GM21515 (cell line): ENCODE results near the gene SH2B3.
A peak's percentile ranks its signal among the peaks of the same experiment; 100 is the strongest.
"Not testable (repeated sequence)": the region's sequence is repeated elsewhere in the genome, so short reads cannot be mapped to it uniquely, and the experiment has no call there.

ENCODE experiments used
- ATAC-seq: cut with Tn5 transposase; IDR thresholded peaks from one replicate; pipeline ENCODE4 v1.9.1; 2021; ENCODE audit not compliant: unreplicated experiment

The SH2B3 gene

DNA sequence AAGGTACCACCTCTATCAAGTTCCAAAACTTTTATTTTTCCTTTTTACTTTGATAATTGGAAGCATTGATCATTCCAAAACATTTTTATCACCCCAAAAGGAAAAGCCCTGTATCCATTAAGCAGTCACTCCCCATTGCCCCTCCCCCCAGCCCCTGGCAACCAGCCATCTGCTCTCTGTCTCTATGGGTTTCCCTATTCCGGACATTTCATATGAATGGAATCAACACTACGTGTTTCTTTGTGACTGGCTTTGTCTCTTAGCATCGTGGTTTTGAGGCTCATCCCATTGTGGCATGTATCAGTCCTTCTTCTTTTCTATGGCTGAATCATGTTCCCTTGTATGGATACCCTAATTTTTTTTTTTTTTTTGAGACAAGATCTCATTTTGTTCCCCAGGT is 18.8 kb upstream of the SH2B3 start:
- no peak for ATAC-seq

DNA sequence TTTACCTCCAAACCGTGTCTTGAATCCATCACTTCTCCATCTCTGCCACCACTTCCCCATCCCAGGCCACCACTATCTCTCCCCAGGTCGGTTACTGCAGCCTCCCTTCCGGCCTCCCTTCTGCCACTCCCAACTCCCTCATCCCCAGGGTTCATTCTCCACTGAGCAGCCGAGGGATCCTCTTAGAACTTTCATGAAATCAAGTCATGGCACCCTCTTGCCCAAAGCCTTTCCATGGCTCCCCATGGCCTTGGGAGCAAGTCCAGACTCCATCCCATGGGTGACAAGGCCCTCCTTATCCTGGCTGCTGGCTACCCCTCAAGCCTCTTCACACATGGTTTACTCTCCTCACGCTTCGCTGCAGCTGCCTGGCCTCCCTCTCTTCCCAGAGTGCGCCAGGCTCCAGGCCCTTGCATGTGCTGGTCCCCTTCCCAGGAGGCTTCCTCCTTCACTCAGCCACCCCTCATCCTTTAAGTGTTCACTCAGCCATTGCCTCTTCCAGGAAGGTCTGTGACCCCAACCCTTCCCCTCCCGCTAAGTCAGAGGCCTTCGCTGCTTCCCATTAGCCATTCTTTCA is 17.9 kb upstream of the SH2B3 start:
- no peak for ATAC-seq

DNA sequence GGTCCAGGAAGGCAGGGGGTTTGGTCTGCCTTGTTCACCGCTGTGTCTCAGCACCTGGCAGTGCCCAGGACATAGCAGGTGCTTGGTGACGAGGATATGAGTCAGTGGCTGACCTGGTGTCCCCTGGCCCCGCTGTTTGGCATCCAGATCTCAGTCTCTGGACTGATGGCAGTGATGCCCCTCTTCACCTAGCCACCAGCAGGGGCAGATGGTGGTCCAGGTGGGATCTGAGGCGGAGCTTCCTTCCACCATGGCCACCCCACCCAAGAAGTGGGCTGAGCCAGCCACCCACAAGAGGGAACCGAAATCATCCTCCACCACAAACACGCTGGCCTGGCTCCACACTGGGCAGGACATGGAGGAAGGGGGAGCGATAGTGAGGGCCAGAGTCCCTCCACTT is 16.1 kb upstream of the SH2B3 start:
- no peak for ATAC-seq

DNA sequence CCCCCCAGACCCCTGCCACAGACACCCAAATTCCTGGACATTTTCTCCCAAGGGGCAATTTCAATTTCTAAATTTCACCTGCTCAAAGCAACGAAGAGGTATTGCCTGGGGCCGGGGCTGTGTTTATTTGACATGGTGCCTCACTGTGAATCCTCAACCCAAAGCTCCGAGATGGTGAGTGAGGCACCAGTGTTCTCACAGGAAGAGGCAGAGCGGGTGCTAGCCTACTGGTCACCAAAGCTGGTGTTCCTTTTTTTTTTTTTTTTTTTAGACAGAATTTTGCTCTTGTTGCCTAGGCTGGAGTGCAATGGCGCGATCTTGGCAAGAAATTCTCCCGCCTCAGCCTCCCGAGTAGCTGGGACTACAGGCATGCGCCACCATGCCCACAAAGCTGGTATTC is 14.8 kb upstream of the SH2B3 start:
- ATAC-seq: no peak

DNA sequence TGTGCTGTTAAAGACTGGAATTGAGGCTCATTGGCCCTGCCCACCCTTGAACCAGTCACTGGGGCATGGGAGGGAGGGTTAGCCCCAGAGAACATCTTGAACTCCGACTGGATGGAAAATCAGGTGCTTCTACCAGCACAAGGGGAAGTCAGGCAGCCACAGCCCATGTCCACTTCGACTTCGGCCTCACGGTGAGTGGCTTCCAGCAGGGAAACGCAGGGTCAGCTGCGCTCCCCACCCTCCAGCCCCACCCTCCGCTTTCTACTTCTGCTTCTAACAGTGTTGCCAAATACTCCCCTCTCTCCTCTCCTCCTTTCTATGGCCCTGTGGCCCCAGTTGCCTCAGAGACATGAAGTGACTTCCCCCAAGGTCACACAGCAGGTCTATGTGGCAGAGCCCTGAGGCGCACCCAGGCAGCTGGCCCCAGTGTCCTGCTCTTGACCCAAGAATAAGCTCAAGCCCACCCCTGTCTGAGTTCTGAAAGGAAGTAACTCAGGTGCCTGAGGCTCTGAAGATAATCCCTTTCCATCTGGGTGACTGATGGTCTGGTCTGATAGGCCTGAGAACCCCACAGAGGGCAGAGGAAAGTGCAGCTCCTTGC is 11.9 kb upstream of the SH2B3 start:
- ATAC-seq: no peak

DNA sequence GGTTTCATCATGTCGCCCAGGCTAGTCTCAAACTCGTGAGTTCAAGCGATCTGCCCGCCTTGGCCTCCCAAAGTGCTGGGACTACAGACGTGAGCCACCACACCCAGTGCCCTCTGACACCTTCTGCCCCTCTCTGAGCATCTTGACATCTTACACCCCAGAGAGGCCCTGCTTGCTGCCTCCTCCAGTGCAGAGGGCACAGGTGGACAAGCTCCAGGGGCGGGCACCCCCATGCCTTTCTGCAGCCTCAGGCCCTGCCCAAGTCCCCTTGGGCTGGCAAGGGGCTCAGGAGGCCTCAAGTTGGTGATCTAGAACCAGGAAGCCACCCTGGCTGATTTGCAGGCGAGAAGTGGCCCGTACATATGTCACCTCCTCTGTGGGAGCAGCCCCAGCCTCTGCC is 11.2 kb upstream of the SH2B3 start:
- no peak for ATAC-seq

DNA sequence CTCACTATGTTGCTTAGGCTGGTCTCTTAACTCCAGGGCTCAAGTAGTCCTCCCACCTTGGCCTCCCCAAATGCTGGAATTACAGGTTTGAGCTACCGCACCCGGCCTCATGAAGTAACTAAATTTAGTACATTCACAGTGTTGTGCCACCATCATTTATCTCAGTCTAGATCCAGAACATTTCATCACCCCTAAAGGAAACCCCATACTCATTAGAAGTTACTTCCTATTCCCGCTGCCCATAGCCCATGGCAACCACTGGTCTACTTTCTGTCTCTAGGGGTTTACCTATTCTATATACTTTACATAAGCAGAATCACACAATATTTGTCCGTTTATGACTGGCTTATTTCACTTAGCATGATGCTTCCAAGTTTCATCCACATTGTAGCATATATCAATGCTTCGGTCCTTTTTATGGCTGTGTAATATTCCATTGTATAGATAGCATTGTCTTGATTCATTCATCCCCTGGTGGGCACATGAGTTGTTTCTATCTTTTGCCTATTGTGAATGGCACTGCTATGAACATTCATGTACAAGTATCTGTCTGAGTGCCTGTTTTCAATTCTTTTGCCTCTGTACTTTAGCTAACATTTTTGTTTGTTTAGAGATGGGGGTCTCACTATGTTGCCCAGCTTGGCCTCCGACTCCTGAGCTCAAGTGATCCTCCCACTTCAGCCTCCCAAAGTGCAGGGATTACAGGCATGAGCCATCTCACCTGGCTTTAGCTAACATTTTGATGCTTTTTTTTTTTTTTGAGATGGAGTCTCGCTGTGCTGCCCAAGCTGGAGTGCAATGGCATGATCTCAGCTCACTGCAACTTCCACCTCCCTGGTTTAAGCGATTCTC is 10.2 kb upstream of the SH2B3 start:
- no peak for ATAC-seq

DNA sequence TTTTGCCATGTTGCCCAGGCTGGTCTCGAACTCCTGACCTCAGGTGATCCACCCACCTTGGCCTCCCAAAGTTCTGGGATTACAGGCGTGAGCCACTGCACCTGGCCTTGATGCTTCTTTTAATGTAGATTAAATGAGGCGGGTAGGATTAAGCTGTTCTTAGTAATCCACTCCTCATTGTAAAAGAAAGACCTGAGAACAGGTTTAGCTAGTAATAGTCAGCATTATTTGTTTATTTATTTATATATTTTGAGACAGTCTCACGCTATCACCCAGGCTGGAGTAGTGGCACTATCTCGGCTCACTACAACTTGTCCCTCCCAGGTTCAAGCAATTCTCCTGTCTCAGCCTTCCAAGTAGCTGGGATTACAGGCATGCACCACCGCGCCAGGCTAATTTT is 9.5 kb upstream of the SH2B3 start:
- ATAC-seq: not testable (repeated sequence)

DNA sequence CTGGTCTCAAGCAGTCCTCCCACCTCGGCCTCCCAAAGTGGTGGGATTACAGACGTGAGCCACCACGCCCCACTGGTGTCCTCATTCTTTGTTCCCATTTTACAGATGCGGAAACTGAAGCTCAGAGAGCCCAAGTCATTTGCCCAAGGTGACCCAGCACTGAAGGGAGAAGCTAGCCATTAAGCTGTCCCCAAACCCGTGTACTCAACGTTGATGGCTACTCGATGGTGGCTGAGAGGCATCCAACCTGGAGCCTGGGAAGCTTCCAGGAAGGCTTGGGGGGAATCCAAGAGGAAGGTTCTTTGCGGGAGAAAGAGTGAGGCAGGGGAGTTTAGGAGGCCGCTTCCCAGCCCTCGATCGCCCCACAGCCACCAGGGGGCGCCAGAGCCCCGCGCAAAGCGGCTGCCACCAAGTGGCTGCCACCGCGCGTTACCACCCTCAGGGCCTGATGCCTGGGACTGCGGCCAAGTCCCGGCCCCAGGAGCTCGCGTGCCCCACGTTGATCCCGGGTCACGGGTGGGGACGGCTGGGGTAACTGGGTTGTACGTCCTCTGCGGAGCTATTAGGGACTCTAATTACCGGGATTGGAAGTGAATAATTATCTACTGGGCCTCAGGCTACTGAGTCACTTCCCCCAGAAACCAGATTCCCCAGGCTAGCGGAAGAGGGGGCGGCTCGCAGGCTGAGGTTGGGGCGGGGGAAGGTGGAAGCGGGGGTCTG is 8.8 kb upstream of the SH2B3 start:
- peak; percentile 81 for ATAC-seq

DNA sequence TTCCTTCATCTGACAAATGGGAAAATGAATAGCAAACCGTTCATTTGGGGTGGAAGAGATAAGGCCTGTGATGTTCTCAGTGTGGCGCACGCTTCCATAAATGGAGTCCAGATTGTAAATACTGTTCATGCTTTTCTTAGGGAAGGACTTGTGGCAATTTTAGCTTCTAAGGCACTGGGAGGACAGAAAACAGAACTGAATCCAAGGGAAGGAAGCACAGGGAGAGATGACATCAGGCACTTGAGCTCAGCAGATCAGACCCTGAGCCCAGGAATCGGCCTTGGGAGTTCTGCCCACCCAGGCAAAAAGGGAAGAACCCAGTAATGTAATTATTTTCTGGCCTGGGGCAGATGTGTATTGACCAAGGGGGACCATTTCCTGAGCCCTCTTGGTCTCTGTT is 7.2 kb upstream of the SH2B3 start:
- no peak for ATAC-seq

DNA sequence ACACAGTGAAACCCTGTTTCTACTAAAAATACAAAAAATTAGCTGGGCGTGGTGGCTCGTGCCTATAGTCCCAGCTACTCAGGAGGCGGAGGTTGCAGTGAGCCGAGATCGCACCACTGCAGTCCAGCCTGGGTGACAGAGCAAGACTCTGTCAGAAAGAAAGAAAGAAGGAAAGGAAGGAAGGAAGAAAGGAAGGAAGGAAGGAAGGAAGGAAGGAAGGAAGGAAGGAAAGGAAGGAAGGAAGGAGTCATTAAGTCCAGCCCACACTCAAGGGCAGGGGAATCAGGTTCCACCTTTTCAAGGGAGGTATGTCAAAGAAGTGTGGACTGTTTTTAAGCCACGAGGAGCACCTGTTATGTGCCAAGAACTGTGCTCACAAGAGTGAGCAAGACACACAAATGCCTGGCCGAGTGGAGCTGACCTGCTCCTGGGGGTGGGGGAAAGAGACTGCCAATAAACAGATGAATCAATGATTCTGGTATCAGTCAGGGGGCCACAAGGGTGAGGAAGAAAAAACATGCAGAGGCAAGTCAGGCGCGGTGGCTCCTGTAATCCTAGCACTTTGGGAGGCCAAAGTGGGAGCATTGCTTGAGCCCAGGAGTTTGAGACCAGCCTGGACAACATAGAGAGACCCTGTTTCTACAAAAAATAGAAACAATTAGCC is 5.8 kb upstream of the SH2B3 start:
- ATAC-seq: not testable (repeated sequence)

DNA sequence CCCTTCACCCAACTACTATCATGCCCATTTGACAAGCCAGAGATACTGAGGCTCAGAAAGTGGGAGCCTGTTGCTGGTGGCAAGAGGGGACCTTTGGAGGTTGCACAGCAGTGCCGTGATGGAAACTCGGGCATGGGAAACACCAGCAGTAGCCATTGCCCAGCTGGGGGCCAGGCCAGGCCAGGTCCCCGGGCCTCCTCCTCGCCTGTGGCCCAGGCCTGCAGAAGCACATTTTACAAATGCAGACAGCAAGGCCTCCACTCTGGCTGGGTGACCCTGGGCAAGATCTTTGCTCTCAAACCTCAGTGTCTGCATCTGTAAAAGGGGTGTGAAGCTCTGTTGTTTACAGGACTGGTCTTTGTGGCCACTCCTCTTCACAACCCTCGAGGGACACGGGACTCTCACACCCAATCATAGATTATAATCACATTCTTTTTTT is 4.5 kb upstream of the SH2B3 start:
- no peak for ATAC-seq

DNA sequence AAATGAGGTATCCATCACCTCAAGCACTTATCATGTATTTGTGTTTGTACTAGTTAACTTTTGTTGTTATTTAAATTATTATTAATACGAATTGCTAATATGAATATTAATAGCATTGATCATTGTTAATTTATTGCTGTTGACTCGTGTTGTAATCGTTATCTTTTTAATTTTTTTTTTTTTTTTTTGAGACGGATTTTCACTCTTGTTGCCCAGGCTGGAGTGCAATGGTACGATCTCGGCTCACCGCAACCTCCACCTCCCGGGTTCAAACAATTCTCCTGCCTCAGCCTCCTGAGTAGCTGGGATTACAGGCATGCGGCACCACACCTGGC is 3.3 kb upstream of the SH2B3 start:
- ATAC-seq: not testable (repeated sequence)

DNA sequence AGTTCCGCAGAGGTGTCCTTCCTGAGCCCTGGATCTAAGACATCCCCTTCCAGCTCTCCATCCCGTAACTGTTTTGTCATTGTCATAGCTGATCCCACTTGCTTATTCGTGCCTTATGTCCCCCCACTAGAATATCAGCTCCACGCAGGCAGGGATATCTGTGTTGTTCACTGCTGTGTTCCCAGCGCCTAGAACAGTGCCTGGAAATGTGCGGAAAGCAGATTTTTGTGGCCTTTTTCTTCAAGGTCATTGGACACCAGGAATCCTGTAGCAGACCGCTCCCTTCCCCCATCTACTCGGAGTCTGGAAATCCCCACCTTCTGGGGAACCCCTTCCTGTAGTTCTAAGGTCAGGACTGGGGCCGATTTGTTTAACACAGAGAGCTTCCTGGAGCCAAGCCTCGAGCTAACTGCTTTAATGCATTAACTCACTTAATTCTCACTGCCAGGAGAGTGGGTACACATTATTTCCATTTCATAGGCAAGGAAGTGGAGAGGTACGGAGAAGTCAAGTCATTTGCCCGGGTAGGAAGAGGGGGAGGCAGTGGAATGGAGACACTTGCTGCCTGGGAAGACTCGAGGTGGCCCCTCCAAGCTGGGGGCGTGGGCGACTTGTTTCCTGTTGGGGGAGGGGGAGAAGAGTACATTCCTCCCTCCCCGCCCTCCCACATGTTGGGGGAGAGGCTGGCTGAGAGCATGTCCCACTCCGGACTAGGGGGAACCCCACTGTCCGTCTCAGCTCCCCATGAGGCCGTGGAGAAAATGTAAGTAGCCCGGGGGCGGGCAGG is 1.2 kb upstream of the SH2B3 start:
- ATAC-seq: peak; percentile 3

DNA sequence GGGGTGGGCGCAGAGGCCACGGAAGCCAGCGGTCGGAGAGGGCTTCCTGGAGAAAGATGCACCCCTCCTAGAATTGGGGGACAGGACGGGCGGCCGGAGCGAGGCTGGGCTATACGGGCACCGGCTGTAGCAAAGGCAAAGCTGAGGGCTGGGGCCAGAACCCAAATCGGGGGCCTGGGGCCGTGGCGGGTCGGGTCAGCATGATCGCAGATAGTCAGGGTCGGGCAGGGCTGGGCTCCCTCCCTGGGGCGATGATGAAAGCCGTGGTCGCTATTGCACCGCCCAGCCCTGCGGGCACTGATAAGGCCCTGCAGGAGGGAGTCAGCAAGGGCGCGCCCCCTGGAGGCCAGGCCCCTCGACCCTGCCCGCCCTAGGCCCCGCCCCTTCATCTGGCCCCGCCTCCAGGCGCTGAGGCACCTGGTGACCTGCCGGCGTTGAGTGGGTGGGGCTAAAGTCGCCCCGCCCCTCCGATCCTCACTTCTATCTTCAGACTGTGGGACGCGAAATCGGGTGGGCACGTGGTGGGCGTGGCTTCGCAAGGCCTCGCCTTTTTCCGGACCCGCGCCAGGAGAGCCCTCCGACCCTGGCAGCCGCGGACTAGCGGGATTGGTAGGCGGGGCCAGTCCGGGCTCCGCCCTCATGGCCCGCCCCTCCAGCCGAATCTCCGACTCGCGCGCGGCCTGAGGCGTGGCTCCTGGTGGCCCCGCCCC is 419 bp upstream of the SH2B3 start:
- ATAC-seq: peak; percentile 54

DNA sequence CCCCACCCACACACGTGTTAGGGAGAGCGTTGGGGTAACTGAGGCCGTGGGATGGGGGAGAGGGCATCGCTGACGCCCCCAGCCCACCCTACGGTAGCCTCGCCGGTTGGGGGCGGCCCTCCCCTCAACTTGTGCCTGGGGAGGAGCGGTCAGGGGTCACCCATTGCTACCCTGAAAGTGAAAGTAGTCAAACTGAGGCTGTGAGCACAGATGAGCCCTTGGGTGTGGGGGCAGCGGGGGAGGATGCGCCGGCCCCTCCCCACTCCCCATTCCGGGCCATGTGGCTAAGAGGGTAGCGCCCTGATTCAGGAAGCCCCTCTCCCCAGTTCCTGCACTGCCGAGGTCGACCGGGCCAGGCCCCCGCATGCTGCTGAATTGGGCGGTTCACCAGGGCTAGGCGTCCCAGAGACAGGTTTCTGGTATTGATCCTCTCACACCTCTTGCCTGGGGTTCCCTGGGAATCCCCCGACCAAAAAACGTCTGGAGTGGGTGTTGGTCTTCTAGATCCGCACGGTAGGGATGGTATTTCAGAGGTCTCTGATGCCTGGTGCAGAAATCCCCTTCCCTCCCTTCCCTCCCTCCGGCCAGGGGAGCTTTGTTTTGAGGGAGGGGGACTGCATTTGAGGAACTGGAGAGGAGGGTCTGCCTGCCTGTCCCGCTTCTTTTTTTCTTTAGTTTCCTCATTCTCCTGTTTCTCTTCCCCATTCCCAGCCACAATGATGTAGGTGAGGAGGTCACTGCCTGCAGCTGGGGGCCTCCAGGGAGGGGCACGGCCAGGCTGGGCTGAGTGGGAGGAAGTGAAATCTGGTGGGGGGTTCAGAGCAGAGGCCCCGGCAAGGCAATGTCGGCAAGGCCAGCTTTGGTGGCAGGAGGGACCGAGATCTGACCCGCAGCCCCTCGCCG is 1.0 kb downstream of the SH2B3 start:
- ATAC-seq: no peak

DNA sequence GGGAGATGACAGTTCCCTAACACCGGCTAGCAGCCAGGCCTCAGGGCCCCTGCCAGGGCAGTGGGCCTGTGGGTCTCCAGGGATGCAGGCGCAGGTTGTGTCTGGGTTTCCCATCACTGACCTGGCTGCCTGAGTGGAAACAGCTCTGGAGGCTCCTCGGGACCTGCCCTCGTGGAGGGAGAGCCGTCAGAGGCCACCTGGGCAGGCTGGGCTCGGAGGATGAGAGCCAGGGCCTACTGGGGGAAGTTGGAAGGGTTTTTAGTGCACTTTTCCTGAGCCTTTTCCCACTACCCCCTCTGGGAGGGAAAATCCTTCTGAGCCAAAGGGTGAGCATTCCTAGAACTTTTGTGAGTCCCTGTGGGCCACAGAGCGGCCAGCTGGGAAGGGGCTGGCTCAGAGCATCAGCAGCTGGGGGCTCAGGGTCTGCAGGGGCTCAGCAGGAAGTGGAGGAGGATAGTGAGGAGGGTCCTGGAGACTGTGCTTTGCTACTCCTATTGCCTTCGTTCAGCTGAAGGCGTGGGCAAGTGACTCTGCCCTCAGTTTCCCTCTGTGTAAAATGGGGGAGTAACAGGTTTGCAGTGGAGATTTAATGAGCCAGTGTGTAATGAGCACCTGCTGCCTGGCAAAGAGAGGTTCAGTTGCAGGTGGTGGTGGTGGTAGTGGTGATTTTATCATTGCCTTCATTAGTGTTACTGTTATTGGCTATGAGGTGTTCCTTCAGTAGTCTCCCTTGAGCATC is 1.8 kb downstream of the SH2B3 start:
- ATAC-seq: no peak

DNA sequence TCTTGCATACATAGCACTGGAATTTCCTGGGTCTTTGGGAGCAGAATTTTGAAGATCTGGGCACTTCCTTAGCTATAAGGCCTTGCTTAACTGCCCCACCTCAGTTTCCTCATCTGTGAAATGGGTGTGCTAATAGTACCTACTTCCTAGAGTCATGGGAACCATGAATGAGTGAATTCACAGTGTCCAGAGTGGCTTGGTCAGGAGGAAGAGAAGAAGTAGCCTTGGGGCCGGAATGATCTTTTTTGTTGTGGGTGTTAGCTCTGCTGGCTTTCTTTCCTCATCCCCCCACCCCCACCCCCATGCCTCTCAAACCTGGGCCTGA is 2.4 kb downstream of the SH2B3 start:
- ATAC-seq: no peak
